Stimulated activated CD4-positive, alpha-beta T cell treated with anti-CD3 and anti-CD28 coated beads, Interleukin-15, amount 100 ng/mL, for 48 hours (primary cell): ENCODE measurements around the gene QSOX2.

Experiments
- DNase-seq, 2 donors: peaks; one replicate each; pipeline ENCODE4 v3.0.0-alpha.2; 2020; ENCODE audit warnings: low read depth in 2 of 2

QSOX2 gene

GRCh38 chr9:136204838-136205706 lies 40.5 kb downstream of the QSOX2 start, which contains the start of gene LHX3:
Gene LHX3 (minus strand): TSS chr9:136205128. CDS start chr9:136205012, 116 bp downstream.
- DNase-seq: no peak

GRCh38 chr9:136204145-136204805 lies 41.3 kb downstream of the QSOX2 start:
- no peak for DNase-seq

- no peak for DNase-seq
These were observed 42.0 kb downstream of the QSOX2 start for GRCh38 chr9:136203408-136204144.

GRCh38 chr9:136202454-136203407 lies 42.9 kb downstream of the QSOX2 start:
- no peak for DNase-seq

- DNase-seq: no peak
These were observed 43.8 kb downstream of the QSOX2 start for GRCh38 chr9:136201609-136202453.

- DNase-seq: no peak
These were observed 44.4 kb downstream of the QSOX2 start for GRCh38 chr9:136201174-136201573.

GRCh38 chr9:136200424-136200823 lies 45.2 kb downstream of the QSOX2 start:
- DNase-seq: no peak

GRCh38 chr9:136199391-136200288 lies 46.0 kb downstream of the QSOX2 start:
- no peak for DNase-seq

GRCh38 chr9:136198605-136199083 lies 47.0 kb downstream of the QSOX2 start:
- no peak for DNase-seq

GRCh38 chr9:136197930-136198604 lies 47.5 kb downstream of the QSOX2 start:
- DNase-seq: no peak

GRCh38 chr9:136197084-136197875 lies 48.3 kb downstream of the QSOX2 start:
- no peak for DNase-seq

GRCh38 chr9:136196404-136197083 lies 49.1 kb downstream of the QSOX2 start:
- DNase-seq: no peak

- DNase-seq: no peak
These were observed 51.1 kb downstream of the QSOX2 start for GRCh38 chr9:136194540-136194939.

- DNase-seq: no peak
These were observed 51.7 kb downstream of the QSOX2 start for GRCh38 chr9:136193891-136194279.

- DNase-seq: no peak
These were observed 52.3 kb downstream of the QSOX2 start for GRCh38 chr9:136193127-136193890.
